Sigmoid colon (tissue), 4 donors: Measurements from ENCODE around the gene CDK14.

Source experiments
- EP300 ChIP-seq, 4 donors: sonication (generic); formaldehyde crosslinking; IDR thresholded peaks; one replicate each; pipeline ENCODE4 v1.6.1; 2017; ENCODE audit warnings: antibody characterized with exemption in 4 of 4
- POLR2A ChIP-seq, 2 donors: fragments of 450-650 bp; IDR thresholded peaks; one replicate each; pipeline ENCODE4 v1.6.1; 2016; ENCODE audit warnings: antibody characterized with exemption in 2 of 2, mild to moderate bottlenecking in 2 of 2, moderate library complexity in 2 of 2
- POLR2AphosphoS5 ChIP-seq, 4 donors: sonication (generic); formaldehyde crosslinking; IDR thresholded peaks; one replicate each; pipeline ENCODE4 v1.6.1; 2017; ENCODE audit warnings: antibody characterized with exemption in 4 of 4
- TF ChIP-seq, protein P1 (sequence below), 4 experiments: fragments of 450-650 bp in 3 of 4; fragments of 200-600 bp in 1 of 4; IDR thresholded peaks; one replicate each; pipeline ENCODE4 v1.5.1; 2016 to 2019; ENCODE audit warnings: antibody characterized with exemption in 4 of 4, mild to moderate bottlenecking in 3 of 4, moderate library complexity in 2 of 4

DNA sequence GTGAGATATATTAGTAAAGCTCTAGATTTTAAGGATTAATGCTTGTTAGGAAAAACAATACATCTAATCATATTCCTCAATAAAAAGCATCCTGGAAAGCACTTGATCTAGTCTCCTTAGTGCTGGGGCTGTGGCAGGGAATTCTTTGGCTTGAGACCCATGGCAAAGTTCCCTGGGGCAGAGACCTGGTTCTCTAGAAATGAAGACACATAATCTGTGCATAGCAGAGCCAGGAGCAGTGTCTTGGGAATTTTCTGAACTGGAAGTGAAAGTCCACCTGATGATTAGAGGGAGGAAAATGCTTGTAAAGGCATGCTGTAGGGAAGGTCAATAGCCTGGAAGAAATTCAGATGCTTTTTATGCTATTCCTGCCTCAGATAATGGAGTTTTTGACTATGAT, 247.4 kb downstream of the CDK14 start:
- TF ChIP-seq, protein P1, sequence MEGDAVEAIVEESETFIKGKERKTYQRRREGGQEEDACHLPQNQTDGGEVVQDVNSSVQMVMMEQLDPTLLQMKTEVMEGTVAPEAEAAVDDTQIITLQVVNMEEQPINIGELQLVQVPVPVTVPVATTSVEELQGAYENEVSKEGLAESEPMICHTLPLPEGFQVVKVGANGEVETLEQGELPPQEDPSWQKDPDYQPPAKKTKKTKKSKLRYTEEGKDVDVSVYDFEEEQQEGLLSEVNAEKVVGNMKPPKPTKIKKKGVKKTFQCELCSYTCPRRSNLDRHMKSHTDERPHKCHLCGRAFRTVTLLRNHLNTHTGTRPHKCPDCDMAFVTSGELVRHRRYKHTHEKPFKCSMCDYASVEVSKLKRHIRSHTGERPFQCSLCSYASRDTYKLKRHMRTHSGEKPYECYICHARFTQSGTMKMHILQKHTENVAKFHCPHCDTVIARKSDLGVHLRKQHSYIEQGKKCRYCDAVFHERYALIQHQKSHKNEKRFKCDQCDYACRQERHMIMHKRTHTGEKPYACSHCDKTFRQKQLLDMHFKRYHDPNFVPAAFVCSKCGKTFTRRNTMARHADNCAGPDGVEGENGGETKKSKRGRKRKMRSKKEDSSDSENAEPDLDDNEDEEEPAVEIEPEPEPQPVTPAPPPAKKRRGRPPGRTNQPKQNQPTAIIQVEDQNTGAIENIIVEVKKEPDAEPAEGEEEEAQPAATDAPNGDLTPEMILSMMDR (IDR thresholded peaks at IDR 0.05), result no peak
- TF ChIP-seq EP300 (IDR thresholded peaks at IDR 0.05) (no peak), POLR2A (IDR thresholded peaks at IDR 0.05) (no peak), POLR2AphosphoS5 (IDR thresholded peaks at IDR 0.05) (no peak)
